ENCODE data around the gene CNNM3. TPM values are rescaled to one million over a fixed set of nuclear protein-coding genes. Genes with fewer than 3 reads are reported as not detected.
A peak's percentile ranks its signal among the peaks of the same experiment; 100 is the strongest.

The CNNM3 gene
- total RNA-seq, 1 experiment from 2014 or later, result 62.5 TPM

- no peak overlapping the region for H3K4me3 Mint-ChIP-seq (ENCODE audit: unreplicated experiment)
- peak in 1 of 2 experiments; percentile 42 for DNase-seq
- H3K36me3 Mint-ChIP-seq (ENCODE audit: insufficient read depth, unreplicated experiment), result peaks cover 55% of the 10 kb centered on the region
- H3K36me3 ChIP-seq (ENCODE audit: control insufficient read depth, insufficient read depth, low read length), result peaks cover 4% of the 10 kb centered on the region
- no peak for TF ChIP-seq CTCF (IDR thresholded peaks at IDR 0.05; ENCODE audit: insufficient read depth in 1 of 2, low read depth in 1 of 2, low read length in 1 of 2, severe bottlenecking in 1 of 2, unreplicated experiment in 1 of 2)
- H3K27me3 Mint-ChIP-seq (ENCODE audit: insufficient read depth, unreplicated experiment), result no peaks in the 10 kb centered on the region
- BruUV-seq (replicated peaks), result no TSS peak
- no peaks in the 10 kb centered on the region for H3K27me3 ChIP-seq (replicated peaks; ENCODE audit: control insufficient read depth, insufficient read depth, low read length)
- H3K9me3 Mint-ChIP-seq (ENCODE audit: unreplicated experiment), result no peaks in the 10 kb centered on the region
- no peak overlapping the region for H3K4me3 ChIP-seq (ENCODE audit: low read depth, low read length)
- H3K9me3 ChIP-seq, result no peaks in the 10 kb centered on the region
- peaks cover 3% of the 10 kb centered on the region; the same call in 1 of the 2 replicates for H3K4me1 ChIP-seq
- H3K4me1 Mint-ChIP-seq (ENCODE audit: low read depth, unreplicated experiment), result no peaks in the 10 kb centered on the region
- ChIA-PET CTCF (interaction anchor here (0.6 kb wide), 1 partner anchor 128 kb away, joined by 3 read pairs; no protein-coding TSS in a partner anchor), POLR2A (no interaction called here)
- intact Hi-C loops (cut with micrococcal nuclease; ENCODE audit: unreplicated experiment), result no loop called here
- H3K27ac Mint-ChIP-seq (ENCODE audit: unreplicated experiment), result no peak overlapping the region
Observed at GRCh38 chr2:96848264-96848663, 32.2 kb downstream of the CNNM3 start.

GRCh38 chr2:96852667-96853066 lies 36.6 kb downstream of the CNNM3 start:
- H3K9me3 ChIP-seq, result no peaks in the 10 kb centered on the region
- POLR2A ChIA-PET, result no interaction called here
- intact Hi-C loops (cut with micrococcal nuclease; ENCODE audit: unreplicated experiment), result no loop called here

GRCh38 chr2:96853321-96853720 lies 37.3 kb downstream of the CNNM3 start:
- H3K27me3 Mint-ChIP-seq (ENCODE audit: insufficient read depth, unreplicated experiment), result no peaks in the 10 kb centered on the region
- intact Hi-C loops (cut with micrococcal nuclease; ENCODE audit: unreplicated experiment), result no loop called here
- CTCF ChIA-PET, result no interaction called here

More at GRCh38 chr2:96852667-96853066, 36.6 kb downstream of the CNNM3 start:
- peaks cover 7% of the 10 kb centered on the region for H3K4me1 Mint-ChIP-seq (ENCODE audit: low read depth, unreplicated experiment)
- Histone ChIP-seq H3K36me3 (ENCODE audit: control insufficient read depth, insufficient read depth, low read length) (peaks cover 7% of the 10 kb centered on the region), H3K4me1 (peaks cover 4% of the 10 kb centered on the region; the same call in 1 of the 2 replicates), H3K4me3 (ENCODE audit: low read depth, low read length) (no peak overlapping the region), H3K27me3 (replicated peaks; ENCODE audit: control insufficient read depth, insufficient read depth, low read length) (no peaks in the 10 kb centered on the region)
- no peak overlapping the region for H3K27ac Mint-ChIP-seq (ENCODE audit: unreplicated experiment)
- no peaks in the 10 kb centered on the region for H3K27me3 Mint-ChIP-seq (ENCODE audit: insufficient read depth, unreplicated experiment)
- no TSS peak for BruUV-seq (replicated peaks)
- CTCF ChIA-PET, result interaction anchor here (0.7 kb wide), 2 partner anchors 13 to 95 kb away, joined by 5 to 6 read pairs; no protein-coding TSS in a partner anchor
- no peak for TF ChIP-seq CTCF (IDR thresholded peaks at IDR 0.05; ENCODE audit: insufficient read depth in 1 of 2, low read depth in 1 of 2, low read length in 1 of 2, severe bottlenecking in 1 of 2, unreplicated experiment in 1 of 2)
- H3K9me3 Mint-ChIP-seq (ENCODE audit: unreplicated experiment), result no peaks in the 10 kb centered on the region
- H3K4me3 Mint-ChIP-seq (ENCODE audit: unreplicated experiment), result no peak overlapping the region
- DNase-seq, result no peak
- peaks cover 27% of the 10 kb centered on the region for H3K36me3 Mint-ChIP-seq (ENCODE audit: insufficient read depth, unreplicated experiment)

More at GRCh38 chr2:96853321-96853720, 37.3 kb downstream of the CNNM3 start:
- Mint-ChIP-seq H3K4me1 (ENCODE audit: low read depth, unreplicated experiment) (peaks cover 7% of the 10 kb centered on the region), H3K27ac (ENCODE audit: unreplicated experiment) (no peak overlapping the region), H3K36me3 (ENCODE audit: insufficient read depth, unreplicated experiment) (peaks cover 20% of the 10 kb centered on the region), H3K4me3 (ENCODE audit: unreplicated experiment) (no peak overlapping the region), H3K9me3 (ENCODE audit: unreplicated experiment) (no peaks in the 10 kb centered on the region)
- no peak for TF ChIP-seq CTCF (IDR thresholded peaks at IDR 0.05; ENCODE audit: insufficient read depth in 1 of 2, low read depth in 1 of 2, low read length in 1 of 2, severe bottlenecking in 1 of 2, unreplicated experiment in 1 of 2)
- no peaks in the 10 kb centered on the region for H3K9me3 ChIP-seq
- H3K27me3 ChIP-seq (replicated peaks; ENCODE audit: control insufficient read depth, insufficient read depth, low read length), result no peaks in the 10 kb centered on the region
- POLR2A ChIA-PET, result no interaction called here
- no peak overlapping the region for H3K4me3 ChIP-seq (ENCODE audit: low read depth, low read length)
- no peak for DNase-seq
- H3K36me3 ChIP-seq (ENCODE audit: control insufficient read depth, insufficient read depth, low read length), result peaks cover 5% of the 10 kb centered on the region
- BruUV-seq (replicated peaks), result no TSS peak
- H3K4me1 ChIP-seq, result peaks cover 4% of the 10 kb centered on the region; the same call in 1 of the 2 replicates
